Measurements from ENCODE around the gene CHN1.

The CHN1 gene

GRCh38 chr2:175025233-175025632 is 20.1 kb upstream of the CHN1 start:
- H3K27ac Mint-ChIP-seq = no peak overlapping the region
- no peaks in the 10 kb centered on the region for H3K9me3 Mint-ChIP-seq
- H3K4me1 Mint-ChIP-seq (ENCODE audit: low read depth) = no peaks in the 10 kb centered on the region
- no peak for DNase-seq (ENCODE audit: low spot score)
- peaks cover 6% of the 10 kb centered on the region for H3K27me3 Mint-ChIP-seq (ENCODE audit: low read depth)
- H3K4me3 Mint-ChIP-seq = no peak overlapping the region
- H3K36me3 Mint-ChIP-seq (ENCODE audit: low read depth) = no peaks in the 10 kb centered on the region

- H3K36me3 Mint-ChIP-seq (ENCODE audit: low read depth) = no peaks in the 10 kb centered on the region
- no peak overlapping the region for H3K4me3 Mint-ChIP-seq
- H3K9me3 Mint-ChIP-seq = no peaks in the 10 kb centered on the region
- no peak overlapping the region for H3K27ac Mint-ChIP-seq
- DNase-seq (ENCODE audit: low spot score) = no peak
- peaks cover 6% of the 10 kb centered on the region for H3K27me3 Mint-ChIP-seq (ENCODE audit: low read depth)
- H3K4me1 Mint-ChIP-seq (ENCODE audit: low read depth) = no peaks in the 10 kb centered on the region
Measured at GRCh38 chr2:175022923-175023322, 17.7 kb upstream of the CHN1 start.

DNA sequence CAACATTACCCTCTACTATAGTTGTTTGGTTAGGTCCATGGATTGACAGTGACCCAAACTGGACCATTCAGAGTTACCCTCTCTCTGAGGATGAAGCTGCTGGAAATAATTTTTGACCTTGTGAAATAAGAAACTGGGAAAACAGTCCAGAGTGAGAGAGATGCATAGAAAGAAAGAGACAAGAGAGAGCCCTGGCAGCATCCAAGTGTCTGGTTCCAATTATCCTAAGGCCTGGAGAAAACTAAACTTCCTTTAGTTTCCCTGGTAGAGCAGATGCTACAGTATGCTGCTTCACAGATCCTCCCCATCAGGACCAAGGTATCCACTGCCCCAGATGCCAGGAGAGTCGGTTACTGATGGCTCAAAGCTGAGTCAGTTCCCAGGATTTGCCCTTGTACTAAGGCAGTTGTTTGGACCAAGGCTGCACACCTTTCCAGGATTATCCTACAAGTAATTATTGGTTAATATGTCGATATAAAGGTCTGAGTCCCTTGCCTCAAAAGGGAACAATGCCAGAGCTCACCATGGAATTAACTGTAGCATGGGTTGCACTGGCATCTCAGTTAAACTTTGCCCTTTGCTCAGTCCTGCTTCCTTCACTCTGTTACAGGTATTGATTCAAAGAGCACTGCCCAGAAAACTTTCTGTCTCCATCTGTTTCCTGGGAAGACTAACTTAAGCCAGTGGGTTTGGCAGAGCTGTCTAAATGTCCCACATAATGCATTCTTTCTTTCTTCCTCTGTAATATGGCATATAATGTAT is 14.6 kb upstream of the CHN1 start:
- DNase-seq (ENCODE audit: low spot score) = no peak
- Mint-ChIP-seq H3K4me3 (no peak overlapping the region), H3K27me3 (ENCODE audit: low read depth) (no peaks in the 10 kb centered on the region), H3K4me1 (ENCODE audit: low read depth) (no peaks in the 10 kb centered on the region), H3K9me3 (no peaks in the 10 kb centered on the region), H3K36me3 (ENCODE audit: low read depth) (no peaks in the 10 kb centered on the region), H3K27ac (no peak overlapping the region)

- DNase-seq (ENCODE audit: low spot score) = no peak
- no peak overlapping the region for H3K4me3 Mint-ChIP-seq
- H3K36me3 Mint-ChIP-seq (ENCODE audit: low read depth) = no peaks in the 10 kb centered on the region
- peaks cover 6% of the 10 kb centered on the region for H3K9me3 Mint-ChIP-seq
- peaks cover 2% of the 10 kb centered on the region for H3K27me3 Mint-ChIP-seq (ENCODE audit: low read depth)
- H3K4me1 Mint-ChIP-seq (ENCODE audit: low read depth) = no peaks in the 10 kb centered on the region
- no peak overlapping the region for H3K27ac Mint-ChIP-seq
Measured at GRCh38 chr2:175017618-175018414, 12.6 kb upstream of the CHN1 start.

GRCh38 chr2:175015340-175015739 is 10.2 kb upstream of the CHN1 start:
- Mint-ChIP-seq H3K4me1 (ENCODE audit: low read depth) (no peaks in the 10 kb centered on the region), H3K27me3 (ENCODE audit: low read depth) (peaks cover 17% of the 10 kb centered on the region), H3K4me3 (no peak overlapping the region), H3K9me3 (peaks cover 6% of the 10 kb centered on the region), H3K36me3 (ENCODE audit: low read depth) (no peaks in the 10 kb centered on the region), H3K27ac (no peak overlapping the region)
- DNase-seq (ENCODE audit: low spot score) = no peak

GRCh38 chr2:175012516-175012915 is 7.3 kb upstream of the CHN1 start:
- no peak overlapping the region for H3K27ac Mint-ChIP-seq
- DNase-seq (ENCODE audit: low spot score) = no peak
- H3K4me1 Mint-ChIP-seq (ENCODE audit: low read depth) = no peaks in the 10 kb centered on the region
- H3K36me3 Mint-ChIP-seq (ENCODE audit: low read depth) = no peaks in the 10 kb centered on the region
- H3K4me3 Mint-ChIP-seq = no peak overlapping the region
- peaks cover 6% of the 10 kb centered on the region for H3K9me3 Mint-ChIP-seq
- H3K27me3 Mint-ChIP-seq (ENCODE audit: low read depth) = peaks cover 31% of the 10 kb centered on the region

DNA sequence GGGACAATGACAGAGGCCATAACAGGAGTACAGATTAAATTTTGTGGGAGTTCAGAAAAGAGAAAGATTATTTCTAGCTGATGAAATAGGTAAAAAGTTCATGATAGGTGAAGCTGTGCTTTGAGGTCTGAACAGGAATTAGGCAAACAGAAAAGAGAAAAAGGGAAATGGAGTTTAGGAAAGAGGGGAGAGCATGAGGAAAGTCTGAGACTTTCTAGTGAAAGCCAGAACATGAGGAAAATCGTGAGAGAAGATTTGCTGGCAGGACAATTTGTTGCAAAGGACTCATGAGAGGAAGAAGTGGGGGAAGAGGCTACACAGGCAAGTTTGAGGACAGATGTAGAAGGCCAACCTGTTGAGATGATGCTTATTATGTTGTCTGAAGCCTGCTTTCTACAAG is 6.3 kb upstream of the CHN1 start:
- Mint-ChIP-seq H3K9me3 (peaks cover 6% of the 10 kb centered on the region), H3K4me3 (no peak overlapping the region), H3K27me3 (ENCODE audit: low read depth) (peaks cover 42% of the 10 kb centered on the region), H3K36me3 (ENCODE audit: low read depth) (no peaks in the 10 kb centered on the region), H3K27ac (no peak overlapping the region), H3K4me1 (ENCODE audit: low read depth) (no peaks in the 10 kb centered on the region)
- DNase-seq (ENCODE audit: low spot score) = no peak

- Mint-ChIP-seq H3K4me1 (ENCODE audit: low read depth) (peaks cover 1% of the 10 kb centered on the region), H3K36me3 (ENCODE audit: low read depth) (no peaks in the 10 kb centered on the region), H3K27ac (no peak overlapping the region), H3K4me3 (no peak overlapping the region), H3K9me3 (peaks cover 6% of the 10 kb centered on the region), H3K27me3 (ENCODE audit: low read depth) (peaks cover 48% of the 10 kb centered on the region)
- no peak for DNase-seq (ENCODE audit: low spot score)
Measured at GRCh38 chr2:175010848-175011254, 5.7 kb upstream of the CHN1 start.

DNA sequence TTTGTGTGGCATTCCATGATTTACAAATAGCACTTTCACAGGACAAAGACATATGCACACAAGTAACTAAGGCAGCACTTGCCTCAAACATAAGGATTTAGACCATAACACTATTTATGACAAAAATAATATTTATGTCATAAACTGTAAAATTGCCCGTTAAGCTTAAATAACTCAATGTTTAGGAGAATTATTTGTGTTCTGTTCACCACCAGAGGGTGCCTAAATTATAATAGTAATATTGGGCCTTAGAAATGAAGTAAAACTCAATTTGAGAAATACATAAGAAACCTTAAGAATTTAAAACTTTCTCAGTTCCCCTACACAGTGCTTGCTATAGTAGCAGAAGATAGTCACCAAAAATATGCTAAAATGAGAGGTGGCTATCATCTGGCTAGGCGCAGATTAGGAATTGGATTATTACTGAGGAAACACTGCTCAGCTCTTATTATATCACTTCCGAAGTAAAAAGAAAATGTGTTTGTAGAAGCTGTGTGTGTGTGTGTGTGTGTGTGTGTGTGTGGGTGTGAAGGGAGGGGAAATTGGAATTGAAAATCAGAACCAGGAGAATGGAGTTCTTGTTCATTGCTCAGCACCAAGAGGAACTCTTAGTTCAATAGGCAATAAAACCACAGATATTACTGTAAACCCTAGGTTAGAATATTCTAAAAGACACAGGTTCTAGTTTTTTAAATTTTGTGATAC is 4.9 kb upstream of the CHN1 start:
- no peaks in the 10 kb centered on the region for H3K36me3 Mint-ChIP-seq (ENCODE audit: low read depth)
- no peak for DNase-seq (ENCODE audit: low spot score)
- no peak overlapping the region for H3K27ac Mint-ChIP-seq
- no peak overlapping the region for H3K4me3 Mint-ChIP-seq
- H3K27me3 Mint-ChIP-seq (ENCODE audit: low read depth) = peaks cover 54% of the 10 kb centered on the region
- peaks cover 6% of the 10 kb centered on the region for H3K9me3 Mint-ChIP-seq
- peaks cover 1% of the 10 kb centered on the region for H3K4me1 Mint-ChIP-seq (ENCODE audit: low read depth)

GRCh38 chr2:175008801-175009495 is 3.8 kb upstream of the CHN1 start:
- no peak for DNase-seq (ENCODE audit: low spot score)
- Mint-ChIP-seq H3K4me3 (no peak overlapping the region), H3K36me3 (ENCODE audit: low read depth) (no peaks in the 10 kb centered on the region), H3K9me3 (peaks cover 4% of the 10 kb centered on the region), H3K27me3 (ENCODE audit: low read depth) (peaks cover 59% of the 10 kb centered on the region), H3K27ac (no peak overlapping the region), H3K4me1 (ENCODE audit: low read depth) (peaks cover 3% of the 10 kb centered on the region)

DNA sequence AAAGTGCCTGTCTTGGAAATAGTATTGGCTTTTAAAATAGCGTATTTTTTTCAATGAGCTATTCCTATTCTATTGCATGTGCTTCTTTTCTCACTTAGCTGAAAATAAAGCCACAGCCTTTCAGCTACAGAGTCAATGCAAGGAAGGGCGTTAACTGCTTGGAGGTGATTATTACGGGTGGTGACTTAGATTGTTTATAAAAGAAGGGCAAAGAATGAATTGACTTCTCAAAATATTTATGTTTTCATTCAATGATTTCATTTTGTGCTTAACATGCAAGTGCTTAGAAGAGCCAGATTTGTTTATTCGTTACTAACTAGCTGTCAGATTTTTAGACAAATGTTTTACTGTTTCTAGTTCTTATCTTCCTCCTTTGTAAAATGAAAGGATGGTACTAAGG is 2.8 kb upstream of the CHN1 start:
- no peaks in the 10 kb centered on the region for H3K36me3 Mint-ChIP-seq (ENCODE audit: low read depth)
- H3K27ac Mint-ChIP-seq = no peak overlapping the region
- DNase-seq (ENCODE audit: low spot score) = no peak
- H3K4me1 Mint-ChIP-seq (ENCODE audit: low read depth) = peaks cover 3% of the 10 kb centered on the region
- no peaks in the 10 kb centered on the region for H3K9me3 Mint-ChIP-seq
- peaks cover 66% of the 10 kb centered on the region for H3K27me3 Mint-ChIP-seq (ENCODE audit: low read depth)
- no peak overlapping the region for H3K4me3 Mint-ChIP-seq

GRCh38 chr2:175007510-175007909 is 2.3 kb upstream of the CHN1 start:
- no peaks in the 10 kb centered on the region for H3K9me3 Mint-ChIP-seq
- no peaks in the 10 kb centered on the region for H3K36me3 Mint-ChIP-seq (ENCODE audit: low read depth)
- peaks cover 3% of the 10 kb centered on the region for H3K4me1 Mint-ChIP-seq (ENCODE audit: low read depth)
- H3K27me3 Mint-ChIP-seq (ENCODE audit: low read depth) = peaks cover 70% of the 10 kb centered on the region
- no peak for DNase-seq (ENCODE audit: low spot score)
- no peak overlapping the region for H3K4me3 Mint-ChIP-seq
- no peak overlapping the region for H3K27ac Mint-ChIP-seq

- DNase-seq (ENCODE audit: low spot score) = no peak
- Mint-ChIP-seq H3K27ac (no peak overlapping the region), H3K9me3 (no peaks in the 10 kb centered on the region), H3K4me1 (ENCODE audit: low read depth) (peaks cover 3% of the 10 kb centered on the region), H3K36me3 (ENCODE audit: low read depth) (no peaks in the 10 kb centered on the region), H3K27me3 (ENCODE audit: low read depth) (peaks cover 75% of the 10 kb centered on the region), H3K4me3 (no peak overlapping the region)
Measured at GRCh38 chr2:175006281-175006680, 1.1 kb upstream of the CHN1 start.
